ENCODE results near the gene FBXL14.
"Not testable (repeated sequence)": the region's sequence is repeated elsewhere in the genome, so short reads cannot be mapped to it uniquely, and the experiment has no call there.

The FBXL14 gene

DNA sequence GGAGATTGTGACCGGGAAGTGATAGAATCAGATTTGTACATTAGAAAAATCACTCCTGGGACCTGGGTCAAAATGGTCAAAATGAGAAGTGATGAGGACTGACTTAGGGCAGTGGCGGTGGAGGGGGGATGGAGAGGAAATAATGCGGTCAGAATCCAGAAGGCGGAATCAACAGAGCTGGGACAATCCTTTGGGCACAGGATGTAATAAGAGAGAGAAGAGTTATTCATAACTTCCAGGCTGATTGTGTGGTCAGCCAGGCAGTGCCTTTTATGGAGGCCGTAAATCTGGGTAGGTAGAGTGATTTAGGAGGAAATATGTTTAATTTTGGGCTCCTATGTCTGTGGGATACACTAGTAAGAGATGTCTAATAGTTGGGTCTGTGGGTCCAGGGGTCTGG lies 21.6 kb downstream of the FBXL14 start:
- no peak for DNase-seq (ENCODE audit: low read depth)

GRCh38 chr12:1567852-1568251 lies 26.5 kb downstream of the FBXL14 start:
- no peak for DNase-seq (ENCODE audit: low read depth)

- DNase-seq (ENCODE audit: low read depth), result no peak
Observed at GRCh38 chr12:1566449-1567135, 27.8 kb downstream of the FBXL14 start.

DNA sequence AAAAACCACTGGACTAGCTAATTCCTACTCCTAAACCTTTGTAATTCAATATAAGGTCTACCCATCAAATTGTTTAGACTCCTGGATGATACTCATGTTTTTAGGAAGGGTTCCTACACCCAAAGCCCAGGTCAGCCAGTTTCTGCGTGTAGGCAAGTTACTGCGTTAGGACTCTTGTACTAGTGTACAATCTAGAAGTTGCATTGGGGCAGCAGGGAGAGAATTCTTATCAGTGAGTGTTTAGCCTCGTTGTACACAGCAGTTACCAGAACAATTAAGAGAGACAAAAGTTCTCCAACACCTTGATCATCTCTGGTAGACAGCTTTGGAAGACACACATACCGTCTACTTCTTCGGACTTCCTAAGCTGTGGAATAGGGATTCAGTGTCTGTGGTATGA lies 29.2 kb downstream of the FBXL14 start:
- DNase-seq (ENCODE audit: low read depth), result no peak

DNA sequence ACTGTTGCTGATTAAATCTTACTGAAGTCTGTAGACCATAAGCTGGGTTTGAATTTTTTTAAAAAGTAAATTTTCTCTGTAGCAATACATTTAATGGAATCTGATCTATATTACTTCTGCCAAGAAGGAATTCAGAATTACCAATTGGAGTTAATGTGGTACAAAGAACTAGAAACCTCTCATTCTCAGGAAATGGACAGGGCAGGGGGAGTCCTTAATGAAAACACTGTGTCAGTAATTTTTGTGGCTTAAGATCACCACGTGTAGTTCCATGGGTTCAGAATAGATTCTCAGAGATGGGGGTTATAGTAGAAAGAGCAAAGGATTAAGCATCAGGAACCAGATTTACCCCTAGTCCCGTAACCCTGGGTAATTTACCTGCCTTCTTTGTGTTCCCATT lies 30.3 kb downstream of the FBXL14 start:
- no peak for DNase-seq (ENCODE audit: low read depth)

DNA sequence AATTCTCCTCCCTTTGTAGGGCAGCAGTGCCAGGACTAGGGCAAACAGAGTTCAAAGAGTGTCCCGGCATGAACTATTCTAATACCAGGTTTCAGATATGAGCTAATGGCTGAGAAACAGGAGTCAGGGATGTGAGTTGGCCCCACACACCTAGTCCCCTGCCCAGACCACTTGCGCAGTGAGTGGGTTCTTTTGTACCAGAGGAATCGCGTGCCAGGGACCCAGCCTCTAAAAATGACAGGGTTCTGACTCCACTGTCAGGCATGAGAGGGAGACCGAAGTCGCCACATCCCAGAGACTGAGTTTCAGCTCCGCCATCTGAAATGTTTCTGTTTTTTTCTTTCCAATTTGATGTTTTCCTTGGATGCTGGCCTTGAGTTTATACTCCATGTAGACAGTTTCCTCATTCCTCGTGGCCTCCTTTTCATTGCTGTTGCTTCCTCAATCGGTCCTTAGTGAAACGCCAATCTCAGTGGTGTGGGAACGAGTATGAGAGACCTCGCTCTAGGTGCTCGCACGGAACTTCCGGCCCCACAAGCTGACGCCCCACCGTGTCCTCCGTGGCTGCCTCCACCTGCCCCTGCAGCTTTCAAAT lies 31.5 kb downstream of the FBXL14 start:
- DNase-seq (ENCODE audit: low read depth), result no peak

DNA sequence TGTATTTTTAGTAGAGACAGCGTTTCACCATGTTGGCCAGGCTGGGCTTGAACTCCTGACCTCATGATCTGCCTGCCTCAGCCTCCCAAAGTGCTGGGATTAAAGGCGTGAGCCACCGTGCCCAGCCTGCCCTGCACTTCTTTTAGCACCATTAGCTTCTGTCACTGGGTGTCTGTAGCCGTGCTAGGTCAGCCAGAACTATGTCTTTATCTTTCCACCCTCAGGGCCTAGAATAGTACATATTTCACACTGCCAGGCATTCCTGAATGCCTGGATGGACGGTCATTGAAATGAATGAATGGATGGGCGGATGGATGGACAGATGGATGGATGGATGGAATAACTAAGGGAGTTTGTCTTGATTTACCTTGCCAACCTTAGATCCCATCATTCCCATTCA lies 33.7 kb downstream of the FBXL14 start:
- DNase-seq (ENCODE audit: low read depth), result no peak

GRCh38 chr12:1559676-1560091 lies 34.7 kb downstream of the FBXL14 start:
- DNase-seq (ENCODE audit: low read depth), result no peak

DNA sequence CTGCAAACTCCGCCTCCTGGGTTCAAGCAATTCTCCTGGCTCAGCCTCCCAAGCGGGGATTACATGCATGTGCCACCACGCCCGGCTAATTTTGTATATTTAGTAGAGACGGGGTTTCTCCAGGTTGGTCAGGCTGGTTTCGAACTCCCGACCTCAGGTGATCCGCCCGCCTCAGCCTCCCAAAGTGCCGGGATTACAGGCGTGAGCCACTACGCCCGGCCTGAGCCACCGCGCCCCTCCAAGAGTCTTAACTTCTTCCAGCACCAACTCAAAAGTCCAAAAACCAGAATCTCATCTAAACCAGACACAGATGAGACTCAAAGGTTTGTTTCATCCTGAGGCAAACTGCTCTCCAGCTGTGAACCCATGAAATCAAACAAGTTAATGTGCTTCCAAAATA lies 36.3 kb downstream of the FBXL14 start:
- DNase-seq (ENCODE audit: low read depth), result not testable (repeated sequence)

DNA sequence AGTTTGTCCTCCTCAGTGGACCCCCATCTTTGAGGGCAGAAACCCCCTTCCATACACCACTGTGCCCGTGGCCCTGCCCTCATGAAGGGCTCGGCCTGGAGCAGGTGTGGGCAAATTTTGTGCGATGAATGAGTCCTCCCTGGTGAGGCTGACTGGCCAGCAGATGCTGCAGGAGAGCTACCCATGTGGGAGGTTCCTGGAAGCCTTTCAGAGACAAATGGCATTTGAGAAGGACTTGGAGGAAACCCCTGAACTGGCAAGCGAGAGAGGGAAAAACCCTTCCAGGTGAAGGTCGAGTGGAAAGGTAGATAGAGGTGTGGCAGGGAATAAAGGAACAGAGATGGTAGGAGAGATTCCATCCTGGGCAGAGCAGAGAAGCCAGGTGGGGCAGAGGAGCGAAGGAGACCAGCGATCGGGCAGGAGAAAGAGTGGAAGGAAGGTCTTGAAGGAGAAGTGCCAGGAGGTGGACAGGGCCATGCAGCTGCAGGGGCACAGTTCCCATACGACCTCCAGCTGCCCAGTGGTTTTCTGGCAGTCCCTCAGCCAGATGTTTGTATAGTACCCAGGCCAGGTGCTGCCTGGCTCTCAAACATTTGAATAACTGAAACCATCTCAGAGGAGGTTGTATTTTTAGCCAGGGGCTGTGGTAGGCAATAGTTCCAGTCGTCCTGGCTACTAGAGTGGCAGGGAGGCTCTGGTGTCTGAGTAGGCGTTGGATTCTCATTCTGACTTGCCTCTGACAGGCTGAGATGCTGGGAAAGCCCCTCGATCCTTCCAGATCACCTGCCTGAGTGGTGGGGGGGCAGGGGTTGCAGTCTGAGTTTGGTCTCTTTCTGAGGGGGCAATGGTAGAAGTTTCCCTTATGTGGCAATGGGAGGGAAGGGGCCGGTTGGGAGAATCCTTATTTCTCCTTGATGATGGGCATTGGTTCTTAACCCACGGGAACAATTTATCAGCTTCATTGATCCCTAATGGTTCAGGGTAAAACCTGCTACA lies 40.1 kb downstream of the FBXL14 start:
- DNase-seq (ENCODE audit: low read depth), result no peak

- DNase-seq (ENCODE audit: low read depth), result no peak
Observed at GRCh38 chr12:1553536-1553935, 40.8 kb downstream of the FBXL14 start.

DNA sequence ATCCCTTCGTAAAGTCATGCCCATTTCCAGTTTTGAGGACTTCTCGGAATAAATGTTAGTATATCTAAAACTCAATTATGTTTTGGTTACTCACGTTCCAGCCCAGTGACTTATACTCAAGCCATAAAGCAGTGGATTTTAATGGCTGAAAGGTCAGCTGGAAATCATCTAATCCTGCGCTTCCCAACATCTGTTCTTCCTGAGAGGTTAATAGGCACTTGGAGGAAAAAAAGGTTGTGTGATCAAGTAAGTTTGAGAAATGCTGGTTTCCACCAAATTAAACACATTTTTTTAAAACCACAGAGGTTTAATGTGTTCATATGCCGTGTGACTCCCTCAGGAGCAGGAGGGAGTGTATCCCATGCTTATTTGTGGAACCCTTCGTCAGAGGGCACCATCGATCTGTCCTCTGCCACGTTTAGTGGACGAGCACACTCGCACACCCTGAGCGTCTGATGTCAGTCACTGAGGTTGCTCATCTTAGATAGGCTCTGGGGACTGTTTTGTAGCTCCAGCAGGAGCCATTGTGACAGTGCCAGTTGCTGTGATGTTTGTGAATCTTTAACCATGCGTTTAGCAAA lies 41.4 kb downstream of the FBXL14 start:
- DNase-seq (ENCODE audit: low read depth), result no peak

GRCh38 chr12:1552171-1552570 lies 42.2 kb downstream of the FBXL14 start:
- no peak for DNase-seq (ENCODE audit: low read depth)

DNA sequence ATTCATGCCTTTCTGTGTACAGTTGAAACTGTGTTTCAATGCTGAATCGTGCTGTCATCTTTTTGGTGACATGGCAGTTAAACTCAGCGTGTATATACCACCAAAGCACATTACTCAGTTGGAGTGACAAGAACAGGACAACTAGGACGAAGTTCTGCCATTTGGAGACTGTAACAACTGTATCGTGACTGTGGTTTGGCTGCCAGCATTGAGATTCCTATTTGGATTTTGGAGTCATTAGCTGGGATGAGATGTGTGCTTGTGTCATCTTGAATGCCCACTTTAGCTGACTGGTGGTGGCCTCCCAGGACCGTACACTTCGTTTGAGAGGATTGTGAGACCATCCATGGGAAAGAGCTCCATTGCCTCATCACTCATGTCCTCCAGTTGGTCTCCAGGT lies 42.9 kb downstream of the FBXL14 start:
- DNase-seq (ENCODE audit: low read depth), result no peak

- no peak for DNase-seq (ENCODE audit: low read depth)
Observed at GRCh38 chr12:1546931-1547640, 47.3 kb downstream of the FBXL14 start.

DNA sequence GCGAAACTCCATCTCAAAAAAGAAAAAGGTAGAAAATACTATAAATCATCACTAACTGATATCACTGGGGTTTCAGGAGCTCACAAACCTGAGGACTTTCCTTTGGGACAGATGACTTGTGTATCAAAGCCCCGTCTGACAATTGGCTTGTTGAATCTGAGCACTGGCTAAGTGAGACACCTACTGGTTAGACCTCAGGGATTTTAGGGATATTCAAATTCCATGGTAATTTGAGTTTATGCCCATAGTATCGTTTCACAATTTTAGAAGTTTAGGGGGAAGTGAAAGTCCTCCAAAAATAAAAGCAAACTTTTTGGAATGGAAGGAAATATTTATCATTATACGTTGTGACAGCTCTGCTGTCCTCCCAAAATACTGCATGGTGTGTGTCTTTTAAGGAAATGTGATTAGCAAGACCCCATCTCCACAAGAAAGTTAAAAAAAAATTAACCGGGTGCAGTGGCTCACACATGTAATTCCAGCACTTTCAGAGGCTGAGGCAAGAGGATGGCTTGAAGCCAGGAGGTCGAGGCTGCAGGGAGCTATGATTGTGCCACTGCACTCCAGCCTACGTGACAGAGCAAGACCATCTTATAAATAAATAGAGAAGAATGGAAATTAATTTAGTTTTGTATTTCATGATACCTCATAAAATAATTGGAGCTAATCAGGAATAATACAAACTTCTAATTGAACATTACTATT lies 49.2 kb downstream of the FBXL14 start:
- no peak for DNase-seq (ENCODE audit: low read depth)

DNA sequence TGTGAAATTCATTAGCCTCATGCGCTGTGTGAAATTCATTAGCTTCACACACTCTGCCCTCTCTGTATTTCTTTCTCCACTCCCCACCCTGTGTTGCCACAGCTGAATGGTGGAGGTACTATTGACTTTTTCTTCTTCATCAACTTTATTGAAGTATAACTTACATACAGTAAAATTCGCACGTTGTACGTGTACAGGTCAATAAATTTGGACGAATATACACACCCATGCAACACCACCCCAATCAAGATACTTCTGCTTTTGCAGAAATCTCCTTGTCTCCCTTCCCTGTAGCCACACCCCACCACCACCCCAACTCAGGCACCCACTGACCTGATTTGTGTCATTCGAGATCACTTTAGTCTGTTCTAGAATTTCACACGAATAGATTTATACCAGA lies 51.8 kb downstream of the FBXL14 start:
- no peak for DNase-seq (ENCODE audit: low read depth)

DNA sequence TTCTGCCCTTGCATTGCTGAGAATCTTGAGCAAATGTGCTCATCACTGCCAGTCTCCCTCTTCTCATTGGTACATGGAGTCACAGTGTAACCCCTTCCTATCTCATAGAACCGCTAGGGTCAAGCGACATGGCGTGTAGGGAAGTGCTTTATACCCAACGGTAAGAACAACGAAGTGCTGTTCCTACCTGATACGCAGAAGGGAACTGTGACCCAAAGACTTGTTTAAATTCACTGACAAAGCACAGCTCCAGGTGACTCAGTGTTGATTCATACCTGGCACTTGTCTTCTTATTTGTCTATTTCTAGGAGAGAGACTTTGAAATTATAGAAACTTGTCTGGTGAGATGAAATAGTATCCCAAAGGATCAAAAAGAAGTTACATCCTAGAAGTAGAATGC lies 53.7 kb downstream of the FBXL14 start:
- no peak for DNase-seq (ENCODE audit: low read depth)

GRCh38 chr12:1539135-1539534 lies 55.2 kb downstream of the FBXL14 start:
- DNase-seq (ENCODE audit: low read depth), result no peak

DNA sequence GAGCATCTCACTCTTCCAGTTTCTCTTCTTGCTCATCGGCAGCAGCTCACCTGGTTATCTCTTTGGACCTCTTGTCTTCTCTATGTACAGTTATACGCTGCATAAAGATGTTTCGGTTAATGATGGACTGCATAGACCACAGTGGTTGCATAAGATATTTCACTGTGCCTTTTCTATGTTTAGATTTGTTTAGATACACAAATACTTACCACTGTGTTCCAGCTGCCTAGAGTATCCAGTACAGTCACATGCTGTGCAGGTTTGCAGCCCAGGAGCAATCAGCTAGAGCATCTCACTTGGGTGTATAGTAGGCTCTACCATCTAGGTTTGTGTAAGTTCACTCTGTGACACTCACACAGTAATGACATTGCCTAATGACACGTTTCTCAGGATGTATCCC lies 57.6 kb downstream of the FBXL14 start:
- no peak for DNase-seq (ENCODE audit: low read depth)

GRCh38 chr12:1534748-1535147 lies 59.6 kb downstream of the FBXL14 start:
- DNase-seq (ENCODE audit: low read depth), result no peak
